Kidney (tissue), 14 donors: ENCODE results near the gene LILRA2. TPM values are rescaled to one million over a fixed set of nuclear protein-coding genes. Genes with fewer than 3 reads are reported as not detected.

Source experiments
- DNase-seq, 5 donors: peaks; one replicate each; pipeline ENCODE4 v3.0.0-alpha.2; 2013 to 2020
- FAIRE-seq: peaks from 2 replicates; lab custom pipeline; 2012; peaks lifted over from hg19 to GRCh38; lab: Jason Lieb, UNC
- H3K27ac ChIP-seq, 2 donors: one replicate each; pipeline ENCODE4 v1.7.0; 2013; ENCODE audit warnings: low read depth in 2 of 2, low read length in 2 of 2, inconsistent platforms in 1 of 2
- H3K27me3 ChIP-seq: one replicate; pipeline ENCODE4 v1.7.1; 2013; ENCODE audit warnings: low read length, inconsistent platforms; ENCODE audit not compliant: control insufficient read depth, insufficient read depth
- H3K36me3 ChIP-seq, 3 donors: one replicate each; pipeline versions ENCODE4 v1.7.0 to v1.7.1; 2013; ENCODE audit warnings: low read length in 3 of 3, control low read depth in 1 of 3, inconsistent platforms in 1 of 3; ENCODE audit not compliant: insufficient read depth in 3 of 3, control insufficient read depth in 2 of 3
- H3K4me1 ChIP-seq, 3 donors: one replicate each; pipeline versions ENCODE4 v1.7.0 to v1.7.1; 2013; ENCODE audit warnings: low read length in 3 of 3, inconsistent platforms in 1 of 3, low read depth in 1 of 3; ENCODE audit not compliant: control insufficient read depth in 2 of 3, insufficient read depth in 2 of 3
- H3K4me3 ChIP-seq, 3 donors: one replicate each; pipeline versions ENCODE4 v1.7.0 to v1.8.1; 2013; ENCODE audit warnings: low read length in 3 of 3, control low read depth in 1 of 3, inconsistent platforms in 1 of 3
- H3K9ac ChIP-seq, 3 donors: one replicate each; pipeline versions ENCODE4 v1.7.0 to v1.7.1; 2013; ENCODE audit warnings: low read length in 3 of 3, control low read depth in 1 of 3, inconsistent platforms in 1 of 3
- H3K9me3 ChIP-seq, 3 donors: one replicate each; pipeline versions ENCODE4 v1.7.0 to v1.7.1; 2013; ENCODE audit warnings: low read length in 3 of 3, control low read depth in 1 of 3, inconsistent platforms in 1 of 3; ENCODE audit not compliant: control insufficient read depth in 2 of 3, insufficient read depth in 1 of 3
- intact Hi-C: fragments of 100-400 bp; cut with DNase I; formaldehyde crosslinking; loops from one replicate; pipeline ENCODE4 v1.11.1; 2022
- polyA plus RNA-seq: library from polyadenylated mRNA; stranded (reverse); fragments of 350-450 nt; fragmentation: Illumina TruSeq; extraction: RNeasy Lipid Tissue Mini Kit (QIAGEN cat#74804); gene quantifications from one replicate; pipeline ENCODE4 v1.2.3, GENCODE V29; 2014; ENCODE audit warnings: low read depth, low replicate concordance; ENCODE audit not compliant: insufficient read depth
- total RNA-seq: library from RNA; stranded (reverse); fragmentation: NEBNext Ultra II Directional; extraction: Animal tissue kit (Norgen Biotek cat#: 25700); gene quantifications from one replicate; pipeline ENCODE4 v1.2.1, GENCODE V29; 2021
- TF ChIP-seq, protein P1 (sequence below): IDR thresholded peaks from 3 replicates; pipeline ENCODE4 v1.5.1; 2012; ENCODE audit warnings: mild to moderate bottlenecking, moderate library complexity, borderline replicate concordance; ENCODE audit not compliant: insufficient read depth; ENCODE audit errors: extremely low read depth
- donor health status: control.
- donor health status: control.
- donor health status: control.
- donor health status: control.
- donor health status: control.
- donor health status: DM: yes; HTN: yes; CAD: no.
- donor health status: Normal renal cell carcinoma (clear cell type).

The LILRA2 gene
- total and polyA plus RNA-seq, 2 donors from 2014 or later, result 2.1 to 4.2 TPM

DNA sequence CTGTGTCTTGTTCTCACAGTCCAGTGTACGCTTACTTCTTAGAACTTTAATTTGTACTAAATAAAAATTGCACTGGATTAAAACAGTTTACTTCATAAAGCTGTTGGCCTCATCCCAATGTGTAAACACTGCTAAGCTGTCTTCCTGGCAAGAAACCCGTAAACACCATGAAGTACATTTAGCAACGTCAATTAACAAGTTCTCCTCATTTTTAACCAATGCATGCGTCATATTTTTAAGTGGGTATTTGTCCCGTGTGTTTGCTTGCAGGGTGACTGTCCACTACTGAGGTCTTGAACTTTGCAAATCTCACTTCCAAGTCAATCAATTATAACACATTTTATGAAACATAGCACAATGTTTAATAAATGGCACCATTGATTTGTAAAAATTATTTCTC is 42.7 kb upstream of the LILRA2 start:
- Histone ChIP-seq H3K4me3 (no peak overlapping the region), H3K9ac (no peak overlapping the region), H3K27ac (no peak overlapping the region), H3K36me3 (no peaks in the 10 kb centered on the region), H3K9me3 (no peaks in the 10 kb centered on the region), H3K27me3 (no peaks in the 10 kb centered on the region), H3K4me1 (no peaks in the 10 kb centered on the region)
- intact Hi-C loops, result no loop called here
- TF ChIP-seq, protein P1, sequence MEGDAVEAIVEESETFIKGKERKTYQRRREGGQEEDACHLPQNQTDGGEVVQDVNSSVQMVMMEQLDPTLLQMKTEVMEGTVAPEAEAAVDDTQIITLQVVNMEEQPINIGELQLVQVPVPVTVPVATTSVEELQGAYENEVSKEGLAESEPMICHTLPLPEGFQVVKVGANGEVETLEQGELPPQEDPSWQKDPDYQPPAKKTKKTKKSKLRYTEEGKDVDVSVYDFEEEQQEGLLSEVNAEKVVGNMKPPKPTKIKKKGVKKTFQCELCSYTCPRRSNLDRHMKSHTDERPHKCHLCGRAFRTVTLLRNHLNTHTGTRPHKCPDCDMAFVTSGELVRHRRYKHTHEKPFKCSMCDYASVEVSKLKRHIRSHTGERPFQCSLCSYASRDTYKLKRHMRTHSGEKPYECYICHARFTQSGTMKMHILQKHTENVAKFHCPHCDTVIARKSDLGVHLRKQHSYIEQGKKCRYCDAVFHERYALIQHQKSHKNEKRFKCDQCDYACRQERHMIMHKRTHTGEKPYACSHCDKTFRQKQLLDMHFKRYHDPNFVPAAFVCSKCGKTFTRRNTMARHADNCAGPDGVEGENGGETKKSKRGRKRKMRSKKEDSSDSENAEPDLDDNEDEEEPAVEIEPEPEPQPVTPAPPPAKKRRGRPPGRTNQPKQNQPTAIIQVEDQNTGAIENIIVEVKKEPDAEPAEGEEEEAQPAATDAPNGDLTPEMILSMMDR, result no peak
- FAIRE-seq (no peak), DNase-seq (no peak)

DNA sequence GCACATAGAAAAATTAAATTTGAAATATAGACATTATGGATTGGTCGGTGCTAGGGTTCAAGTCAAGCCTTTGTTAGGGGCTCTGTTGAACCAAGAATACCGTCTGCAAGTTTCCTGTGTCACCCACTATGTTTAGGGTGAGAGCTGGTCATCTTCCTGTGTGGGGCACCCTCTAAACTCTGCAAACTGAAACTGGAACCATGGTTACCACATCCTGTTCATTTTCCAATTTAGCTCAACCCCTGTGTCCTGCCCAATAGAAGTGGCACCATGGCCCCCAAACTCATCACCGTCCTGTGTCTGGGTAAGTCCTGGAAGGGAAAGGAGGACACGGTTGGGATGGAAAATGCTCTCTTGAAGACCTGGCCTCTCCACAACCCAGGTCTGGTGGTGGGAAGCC is 41.1 kb upstream of the LILRA2 start:
- Histone ChIP-seq H3K4me1 (no peaks in the 10 kb centered on the region), H3K4me3 (no peak overlapping the region), H3K27ac (no peak overlapping the region), H3K27me3 (no peaks in the 10 kb centered on the region), H3K9me3 (no peaks in the 10 kb centered on the region), H3K36me3 (no peaks in the 10 kb centered on the region), H3K9ac (no peak overlapping the region)
- TF ChIP-seq, protein P1, result no peak
- intact Hi-C loops, result no loop called here
- FAIRE-seq (no peak), DNase-seq (no peak)

- no peaks in the 10 kb centered on the region for H3K27me3 ChIP-seq
- intact Hi-C loops, result no loop called here
- H3K36me3 ChIP-seq, result no peaks in the 10 kb centered on the region
- DNase-seq, result no peak
- no peak overlapping the region for H3K9ac ChIP-seq
- H3K4me1 ChIP-seq, result no peaks in the 10 kb centered on the region
- TF ChIP-seq, protein P1, result no peak
- H3K9me3 ChIP-seq, result no peaks in the 10 kb centered on the region
- H3K4me3 ChIP-seq, result no peak overlapping the region
- no peak for FAIRE-seq
- H3K27ac ChIP-seq, result no peak overlapping the region
Measured at GRCh38 chr19:54533476-54533875, 40.1 kb upstream of the LILRA2 start.

DNA sequence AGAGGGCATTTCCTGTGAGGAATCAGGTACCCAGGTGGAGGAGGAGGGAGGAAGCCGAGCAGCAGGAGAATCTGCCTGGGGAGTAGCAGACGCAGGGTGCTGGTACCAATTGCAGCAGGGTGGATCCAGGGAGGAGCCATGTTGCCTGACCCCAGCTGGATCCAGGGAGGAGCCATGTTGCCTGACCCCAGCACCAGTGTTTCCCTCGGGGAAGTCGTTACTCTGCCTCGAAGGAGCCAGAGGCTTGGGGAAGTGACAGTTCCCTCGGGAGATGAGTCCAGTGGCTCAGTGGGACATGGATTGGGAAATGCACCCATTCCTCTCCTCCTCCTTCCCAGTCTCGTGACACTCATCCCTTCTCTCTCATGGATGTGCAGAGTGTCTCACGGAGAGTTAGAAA is 39.4 kb upstream of the LILRA2 start:
- no peak overlapping the region for H3K27ac ChIP-seq
- H3K36me3 ChIP-seq, result no peaks in the 10 kb centered on the region
- no peak for DNase-seq

More for the DNA sequence above, 39.4 kb upstream of the LILRA2 start:
- Histone ChIP-seq H3K4me3 (no peak overlapping the region), H3K4me1 (no peaks in the 10 kb centered on the region), H3K27me3 (no peaks in the 10 kb centered on the region), H3K9ac (no peak overlapping the region), H3K9me3 (no peaks in the 10 kb centered on the region)
- no peak for FAIRE-seq
- intact Hi-C loops, result no loop called here
- TF ChIP-seq, protein P1, result no peak
